Kidney (tissue), 22 donors: ENCODE measurements around the gene GGT6. TPM values are rescaled to one million over a fixed set of nuclear protein-coding genes. Genes with fewer than 3 reads are reported as not detected.

Source experiments
- DNase-seq, 5 donors: peaks; one replicate each; pipeline ENCODE4 v3.0.0-alpha.2; 2013 to 2020
- FAIRE-seq: peaks from 2 replicates; lab custom pipeline; 2012; peaks lifted over from hg19 to GRCh38; lab: Jason Lieb, UNC
- H3K27ac ChIP-seq, 2 donors: one replicate each; pipeline ENCODE4 v1.7.0; 2013; ENCODE audit warnings: low read depth in 2 of 2, low read length in 2 of 2, inconsistent platforms in 1 of 2
- H3K27me3 ChIP-seq: one replicate; pipeline ENCODE4 v1.7.1; 2013; ENCODE audit warnings: low read length, inconsistent platforms; ENCODE audit not compliant: control insufficient read depth, insufficient read depth
- H3K36me3 ChIP-seq, 3 donors: one replicate each; pipeline versions ENCODE4 v1.7.0 to v1.7.1; 2013; ENCODE audit warnings: low read length in 3 of 3, control low read depth in 1 of 3, inconsistent platforms in 1 of 3; ENCODE audit not compliant: insufficient read depth in 3 of 3, control insufficient read depth in 2 of 3
- H3K4me1 ChIP-seq, 3 donors: one replicate each; pipeline versions ENCODE4 v1.7.0 to v1.7.1; 2013; ENCODE audit warnings: low read length in 3 of 3, inconsistent platforms in 1 of 3, low read depth in 1 of 3; ENCODE audit not compliant: control insufficient read depth in 2 of 3, insufficient read depth in 2 of 3
- H3K4me3 ChIP-seq, 3 donors: one replicate each; pipeline versions ENCODE4 v1.7.0 to v1.8.1; 2013; ENCODE audit warnings: low read length in 3 of 3, control low read depth in 1 of 3, inconsistent platforms in 1 of 3
- H3K9ac ChIP-seq, 3 donors: one replicate each; pipeline versions ENCODE4 v1.7.0 to v1.7.1; 2013; ENCODE audit warnings: low read length in 3 of 3, control low read depth in 1 of 3, inconsistent platforms in 1 of 3
- H3K9me3 ChIP-seq, 3 donors: one replicate each; pipeline versions ENCODE4 v1.7.0 to v1.7.1; 2013; ENCODE audit warnings: low read length in 3 of 3, control low read depth in 1 of 3, inconsistent platforms in 1 of 3; ENCODE audit not compliant: control insufficient read depth in 2 of 3, insufficient read depth in 1 of 3
- CTCF ChIP-seq: IDR thresholded peaks from 3 replicates; pipeline ENCODE4 v1.5.1; 2012; ENCODE audit warnings: mild to moderate bottlenecking, moderate library complexity, borderline replicate concordance; ENCODE audit not compliant: insufficient read depth; ENCODE audit errors: extremely low read depth
- intact Hi-C: fragments of 100-400 bp; cut with DNase I; formaldehyde crosslinking; loops from one replicate; pipeline ENCODE4 v1.11.1; 2022
- long read RNA-seq, 10 donors: library from polyadenylated mRNA in 1 of 10; unstranded in 1 of 10; transcript quantifications; one replicate each; pipeline ENCODE4 v2.0.0 and lab custom pipeline, GENCODE V29; 2021 to 2026
- polyA plus RNA-seq: library from polyadenylated mRNA; stranded (reverse); fragments of 350-450 nt; fragmentation: Illumina TruSeq; extraction: RNeasy Lipid Tissue Mini Kit (QIAGEN cat#74804); gene quantifications from one replicate; pipeline ENCODE4 v1.2.3, GENCODE V29; 2014; ENCODE audit warnings: low read depth, low replicate concordance; ENCODE audit not compliant: insufficient read depth
- total RNA-seq: library from RNA; stranded (reverse); fragmentation: NEBNext Ultra II Directional; extraction: Animal tissue kit (Norgen Biotek cat#: 25700); gene quantifications from one replicate; pipeline ENCODE4 v1.2.1, GENCODE V29; 2021
- donor health status: control.
- donor health status: control.
- donor health status: control.
- donor health status: control.
- donor health status: control.
- donor health status: DM: yes; HTN: yes; CAD: no.
- donor health status: Normal renal cell carcinoma (clear cell type).

GGT6 gene
- total RNA-seq, result 16.8 TPM
- 51.4 TPM for polyA plus RNA-seq
- long read RNA-seq, donor 1, partial matches to known transcripts, result 0 of 1 reads
- long read RNA-seq, donor 1, other reads (novel, unspliced or antisense), result 0 of 1 reads
- long read RNA-seq, donor 2, partial matches to known transcripts, result 0 of 4 reads
- long read RNA-seq, donor 2, other reads (novel, unspliced or antisense), result 0 of 4 reads
- long read RNA-seq, donor 3, partial matches to known transcripts, result 0 of 5 reads
- long read RNA-seq, donor 3, other reads (novel, unspliced or antisense), result 0 of 5 reads
- long read RNA-seq, donor 4, partial matches to known transcripts, result 0 of 2 reads
- long read RNA-seq, donor 4, other reads (novel, unspliced or antisense), result 0 of 2 reads
- long read RNA-seq, donor 5, result 0 reads
- long read RNA-seq, donor 6, result 0 reads
- long read RNA-seq, donor 7, transcript GGT6-204 (4 exons, 2,482 nt), result minor isoform, 5 of 25 reads
- long read RNA-seq, donor 7, transcript GGT6-202 (4 exons, 2,145 nt), result minor isoform, 5 of 25 reads
- long read RNA-seq, donor 7, transcript GGT6-201 (3 exons, 2,534 nt), result major isoform, 9 of 25 reads
- long read RNA-seq, donor 7, partial matches to known transcripts, result 0 of 25 reads
- long read RNA-seq, donor 7, other reads (novel, unspliced or antisense), result 6 of 25 reads
- long read RNA-seq, donor 8, partial matches to known transcripts, result 0 of 1 reads
- long read RNA-seq, donor 8, other reads (novel, unspliced or antisense), result 0 of 1 reads
- long read RNA-seq, donor 9, partial matches to known transcripts, result 0 of 5 reads
- long read RNA-seq, donor 9, other reads (novel, unspliced or antisense), result 0 of 5 reads
- long read RNA-seq, donor 10, partial matches to known transcripts, result 0 of 3 reads
- long read RNA-seq, donor 10, other reads (novel, unspliced or antisense), result 0 of 3 reads

- DNase-seq (peak in 2 of 5 donors; percentile 62 to 91), FAIRE-seq (no peak)
- no peaks in the 10 kb centered on the region for H3K27me3 ChIP-seq
- H3K4me1 ChIP-seq, result peaks cover 4 to 30% (median 21%) of the 10 kb centered on the region in 3 donors
- TF ChIP-seq CTCF, result no peak
- H3K4me3 ChIP-seq, result peak within 1 kb of the TSS in 2 of 3 donors; percentile 43 to 58
- H3K9me3 ChIP-seq, result no peaks in the 10 kb centered on the region
- H3K36me3 ChIP-seq, result no peaks in the 10 kb centered on the region
- peak within 1 kb of the TSS; percentile 78 to 86 for H3K27ac ChIP-seq
- intact Hi-C loops, result loop anchor here (10.0 kb wide), 1 partner anchor 64 kb away; no protein-coding TSS in a partner anchor
- H3K9ac ChIP-seq, result peak within 1 kb of the TSS in 2 of 3 donors; percentile 43 to 82
These were observed at the start of gene GGT6 for GRCh38 chr17:4560421-4560820. Gene GGT6 (minus strand): TSS chr17:4560577. CDS start chr17:4560521, 56 bp downstream.

- no peak overlapping the region for H3K9ac ChIP-seq
- FAIRE-seq, result no peak
- no peak for TF ChIP-seq CTCF
- no peaks in the 10 kb centered on the region for H3K9me3 ChIP-seq
- no peak overlapping the region for H3K4me3 ChIP-seq
- H3K36me3 ChIP-seq, result peaks cover 0 to 12% (median 0%) of the 10 kb centered on the region in 3 donors
- no peak for DNase-seq
- H3K27me3 ChIP-seq, result no peaks in the 10 kb centered on the region
- intact Hi-C loops, result no loop called here
- H3K4me1 ChIP-seq, result peaks cover 10 to 23% (median 21%) of the 10 kb centered on the region in 3 donors
- H3K27ac ChIP-seq, result no peak overlapping the region
These were observed 49.8 kb upstream of the GGT6 start for GRCh38 chr17:4610162-4610561.

- Histone ChIP-seq H3K9me3 (no peaks in the 10 kb centered on the region), H3K27ac (no peak overlapping the region)
- intact Hi-C loops, result no loop called here
These were observed 49.4 kb upstream of the GGT6 start for GRCh38 chr17:4609761-4610160.

More at GRCh38 chr17:4609761-4610160, 49.4 kb upstream of the GGT6 start:
- no peak for TF ChIP-seq CTCF
- FAIRE-seq, result no peak
- H3K9ac ChIP-seq, result no peak overlapping the region
- no peak for DNase-seq
- no peak overlapping the region for H3K4me3 ChIP-seq
- H3K27me3 ChIP-seq, result no peaks in the 10 kb centered on the region
- peaks cover 10 to 23% (median 21%) of the 10 kb centered on the region in 3 donors for H3K4me1 ChIP-seq
- H3K36me3 ChIP-seq, result peaks cover 0 to 12% (median 0%) of the 10 kb centered on the region in 3 donors
